NK-92 treated with Interleukin-12 subunit alpha and Interleukin-12 subunit beta, amount 100 ng/mL, for 24 hours (cell line): ENCODE results near the gene CEBPE.

Experiments used
- DNase-seq: peaks from one replicate; lab custom pipeline; 2025; lab: John Stamatoyannopoulos, UW

The CEBPE gene

GRCh38 chr14:23076785-23077408, 42.2 kb downstream of the CEBPE start:
- DNase-seq, result no peak

GRCh38 chr14:23074906-23075305, 44.1 kb downstream of the CEBPE start:
- no peak for DNase-seq

- no peak for DNase-seq
These were observed 47.0 kb downstream of the CEBPE start for GRCh38 chr14:23071921-23072539.

- no peak for DNase-seq
These were observed 47.7 kb downstream of the CEBPE start for GRCh38 chr14:23071244-23071920.

GRCh38 chr14:23070262-23071129, 48.6 kb downstream of the CEBPE start:
- DNase-seq, result no peak

- DNase-seq, result no peak
These were observed 49.6 kb downstream of the CEBPE start for GRCh38 chr14:23069413-23069806.

GRCh38 chr14:23068789-23069412, 50.2 kb downstream of the CEBPE start:
- DNase-seq, result no peak

- DNase-seq, result no peak
These were observed 50.9 kb downstream of the CEBPE start for GRCh38 chr14:23067847-23068788.
